Suprapubic skin (tissue), 3 donors: ENCODE results near the gene KDM4B.

Experiments used
- CTCF ChIP-seq, 2 donors: fragments of 200-600 bp in 1 of 2; fragments of 450-650 bp in 1 of 2; sonication (generic) in 1 of 2; IDR thresholded peaks; one replicate each; pipeline ENCODE4 v1.5.1; 2016 to 2019; ENCODE audit warnings: antibody characterized with exemption in 2 of 2, mild to moderate bottlenecking in 1 of 2, moderate library complexity in 1 of 2
- POLR2A ChIP-seq, 2 donors: fragments of 450-650 bp; IDR thresholded peaks; one replicate each; pipeline ENCODE4 v1.6.1; 2017; ENCODE audit warnings: antibody characterized with exemption in 2 of 2, mild to moderate bottlenecking in 2 of 2, moderate library complexity in 2 of 2

DNA sequence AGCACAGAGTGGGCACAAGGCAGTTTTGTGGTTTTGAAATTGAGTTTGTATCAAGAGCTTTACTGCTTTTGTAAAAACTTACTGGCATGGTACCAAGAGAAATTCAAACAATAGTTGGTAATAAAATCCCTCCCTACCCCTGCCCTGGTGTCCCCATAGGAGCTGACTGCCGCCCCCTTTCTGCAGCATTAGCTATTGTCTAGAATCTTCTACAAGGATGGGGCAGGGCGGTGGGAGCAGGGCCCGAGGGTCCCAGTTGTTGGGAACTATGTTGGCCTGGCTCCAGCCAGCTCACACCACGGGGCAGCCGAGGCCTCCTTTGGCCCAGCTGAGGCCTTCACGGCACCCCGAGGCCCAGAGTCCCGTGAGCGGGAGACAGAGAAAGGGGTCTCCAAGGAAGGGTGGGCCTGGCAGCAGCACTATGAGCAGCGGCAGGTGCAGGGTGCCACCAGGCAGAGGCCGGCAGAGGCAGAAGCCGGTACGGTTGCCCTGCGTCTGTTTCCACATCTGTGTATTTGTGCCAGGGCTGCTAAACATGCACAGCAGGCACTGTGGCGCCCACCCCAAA is 57.9 kb downstream of the KDM4B start:
- TF ChIP-seq CTCF (IDR thresholded peaks at IDR 0.05) (no peak), POLR2A (IDR thresholded peaks at IDR 0.05) (no peak)
